ENCODE data around the gene ADGRD1.

ADGRD1 gene

DNA sequence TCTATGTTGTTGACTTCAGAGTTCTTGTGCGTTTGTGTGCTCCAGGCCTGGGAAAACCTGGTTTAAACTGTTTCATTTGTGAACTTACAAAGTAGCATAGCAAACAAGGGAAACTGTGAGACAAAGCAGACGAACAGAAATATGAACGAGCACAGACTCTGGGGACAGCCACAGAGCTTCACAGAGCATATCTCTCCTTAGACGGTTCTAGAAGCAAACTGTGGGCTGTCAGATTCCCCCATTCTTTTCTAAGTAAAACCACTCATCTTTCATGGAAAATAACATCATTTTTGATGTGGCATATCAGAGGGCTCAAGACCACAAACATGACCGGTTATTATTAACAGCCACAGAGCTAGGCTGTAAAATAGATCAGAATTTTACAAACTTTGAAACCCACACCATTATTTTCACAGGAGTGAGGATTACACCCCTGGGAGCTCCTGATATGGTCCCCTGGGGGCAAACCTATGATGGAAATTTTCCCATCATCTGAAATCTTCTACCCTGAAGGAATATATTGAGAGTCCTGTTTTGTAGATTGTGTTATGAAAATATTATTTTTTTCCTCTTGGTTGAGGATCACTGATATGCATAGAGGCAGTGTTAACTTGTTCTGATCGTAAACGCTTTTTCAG, 102.0 kb downstream of the ADGRD1 start:
- DNase-seq (ENCODE audit: extremely low read depth, low read depth): no peak
- TF ChIP-seq, protein P1, sequence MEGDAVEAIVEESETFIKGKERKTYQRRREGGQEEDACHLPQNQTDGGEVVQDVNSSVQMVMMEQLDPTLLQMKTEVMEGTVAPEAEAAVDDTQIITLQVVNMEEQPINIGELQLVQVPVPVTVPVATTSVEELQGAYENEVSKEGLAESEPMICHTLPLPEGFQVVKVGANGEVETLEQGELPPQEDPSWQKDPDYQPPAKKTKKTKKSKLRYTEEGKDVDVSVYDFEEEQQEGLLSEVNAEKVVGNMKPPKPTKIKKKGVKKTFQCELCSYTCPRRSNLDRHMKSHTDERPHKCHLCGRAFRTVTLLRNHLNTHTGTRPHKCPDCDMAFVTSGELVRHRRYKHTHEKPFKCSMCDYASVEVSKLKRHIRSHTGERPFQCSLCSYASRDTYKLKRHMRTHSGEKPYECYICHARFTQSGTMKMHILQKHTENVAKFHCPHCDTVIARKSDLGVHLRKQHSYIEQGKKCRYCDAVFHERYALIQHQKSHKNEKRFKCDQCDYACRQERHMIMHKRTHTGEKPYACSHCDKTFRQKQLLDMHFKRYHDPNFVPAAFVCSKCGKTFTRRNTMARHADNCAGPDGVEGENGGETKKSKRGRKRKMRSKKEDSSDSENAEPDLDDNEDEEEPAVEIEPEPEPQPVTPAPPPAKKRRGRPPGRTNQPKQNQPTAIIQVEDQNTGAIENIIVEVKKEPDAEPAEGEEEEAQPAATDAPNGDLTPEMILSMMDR (IDR thresholded peaks at IDR 0.05; ENCODE audit: low read depth, low read length): no peak

DNA sequence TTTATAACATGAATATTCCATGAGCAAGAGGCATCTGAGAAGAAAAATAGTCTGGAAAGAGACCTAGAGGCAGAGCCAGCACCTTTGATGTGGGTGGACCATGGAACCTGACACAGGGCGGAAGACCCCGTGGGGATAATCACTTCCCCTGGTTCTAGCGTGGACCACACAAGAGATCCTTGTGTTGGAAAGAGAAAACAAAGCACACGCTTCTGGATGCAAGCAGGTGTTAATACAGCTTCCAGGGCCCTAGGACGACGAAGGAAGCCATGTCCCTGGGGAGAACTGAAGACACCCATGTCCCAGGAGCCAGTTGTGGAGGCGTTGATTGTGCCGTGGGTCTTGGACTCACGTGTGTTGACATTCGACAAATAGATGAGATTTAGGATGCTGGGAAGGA, 102.9 kb downstream of the ADGRD1 start:
- DNase-seq (ENCODE audit: extremely low read depth, low read depth): no peak
- TF ChIP-seq, protein P1 (IDR thresholded peaks at IDR 0.05; ENCODE audit: low read depth, low read length): no peak

DNA sequence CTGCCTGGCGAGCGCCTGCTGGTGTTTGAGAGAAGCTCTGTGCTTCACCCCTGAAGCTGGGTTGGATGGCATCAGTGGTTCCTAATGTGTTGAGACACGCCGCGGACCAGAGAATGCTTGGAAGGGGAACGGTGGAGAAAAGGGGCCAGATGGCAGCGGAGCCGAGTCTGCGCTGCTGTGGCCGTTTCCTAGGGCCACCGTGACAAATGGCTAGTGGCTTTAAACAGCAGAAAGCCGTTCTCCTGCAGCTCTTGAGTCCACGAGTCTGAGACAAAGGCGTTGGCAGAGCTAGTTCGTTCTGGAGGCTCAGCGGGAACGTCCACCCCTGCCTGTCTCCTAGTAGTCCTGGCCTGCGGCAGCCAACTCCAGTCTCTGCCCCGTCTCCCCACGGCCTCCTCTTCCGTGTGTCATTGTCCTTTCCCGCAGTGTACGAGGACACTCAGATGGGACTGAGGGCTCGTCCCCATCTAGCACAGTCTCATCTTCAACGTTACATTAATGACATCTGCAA, 103.6 kb downstream of the ADGRD1 start:
- DNase-seq (ENCODE audit: extremely low read depth, low read depth): no peak
- TF ChIP-seq, protein P1 (IDR thresholded peaks at IDR 0.05; ENCODE audit: low read depth, low read length): no peak

DNA sequence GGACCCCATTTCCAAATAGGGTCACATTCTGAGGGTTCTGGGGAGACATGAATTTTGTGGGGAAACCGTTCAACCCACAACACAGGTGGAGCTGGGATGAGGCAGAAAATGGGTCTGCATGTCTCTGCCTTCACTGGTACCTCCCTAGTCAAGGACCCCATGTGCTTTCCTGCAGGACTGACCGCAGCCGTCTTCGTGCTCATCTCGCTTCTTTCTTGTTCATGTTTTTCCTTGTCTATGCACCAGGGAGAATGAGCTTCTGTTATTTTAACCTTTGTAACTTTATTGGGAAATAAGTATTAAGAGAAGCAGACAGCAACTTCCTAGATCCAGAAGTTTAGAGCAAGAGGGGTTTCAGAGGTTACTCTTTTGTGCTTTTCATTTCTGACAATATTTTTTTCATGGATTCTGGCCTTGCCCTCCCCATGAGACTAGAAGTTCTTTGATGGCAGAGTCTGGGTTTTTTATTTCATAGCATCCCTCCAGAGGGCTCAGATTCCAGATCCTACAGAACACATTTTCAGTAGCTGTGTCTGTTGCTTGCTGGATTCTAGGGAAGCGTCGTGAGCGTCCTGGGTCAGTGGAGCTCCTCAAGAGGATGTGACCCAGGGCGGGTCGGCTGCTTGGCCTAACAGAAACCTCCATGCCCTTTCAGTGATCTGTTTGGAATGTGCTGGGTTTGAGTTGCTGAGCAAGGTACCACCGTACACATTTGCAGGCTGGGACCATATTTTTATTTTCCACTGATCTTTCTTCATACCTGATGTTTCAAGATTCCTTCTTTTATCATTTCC, 104.2 kb downstream of the ADGRD1 start:
- no peak for DNase-seq (ENCODE audit: extremely low read depth, low read depth)
- TF ChIP-seq, protein P1 (IDR thresholded peaks at IDR 0.05; ENCODE audit: low read depth, low read length): no peak

DNA sequence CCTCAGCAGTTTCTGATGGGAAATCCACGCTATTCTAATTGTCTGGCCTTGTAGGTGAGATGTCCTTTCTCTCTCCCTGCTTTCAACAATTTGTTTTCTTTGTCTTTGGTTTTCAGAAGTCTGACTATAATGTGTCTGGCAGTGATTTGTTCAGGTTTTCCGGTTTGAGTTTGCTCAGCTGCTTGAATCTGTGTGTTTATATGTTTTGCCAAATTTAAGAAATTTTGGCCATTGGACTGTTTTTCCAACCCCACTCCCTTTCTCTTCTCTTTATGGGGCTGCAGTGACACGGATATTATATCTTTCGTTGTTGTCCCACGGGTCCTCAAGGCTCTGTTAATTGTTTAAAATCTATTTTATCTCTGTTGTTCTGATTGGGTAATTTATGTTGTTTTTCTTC, 105.0 kb downstream of the ADGRD1 start:
- no peak for DNase-seq (ENCODE audit: extremely low read depth, low read depth)
- TF ChIP-seq, protein P1 (IDR thresholded peaks at IDR 0.05; ENCODE audit: low read depth, low read length): no peak

DNA sequence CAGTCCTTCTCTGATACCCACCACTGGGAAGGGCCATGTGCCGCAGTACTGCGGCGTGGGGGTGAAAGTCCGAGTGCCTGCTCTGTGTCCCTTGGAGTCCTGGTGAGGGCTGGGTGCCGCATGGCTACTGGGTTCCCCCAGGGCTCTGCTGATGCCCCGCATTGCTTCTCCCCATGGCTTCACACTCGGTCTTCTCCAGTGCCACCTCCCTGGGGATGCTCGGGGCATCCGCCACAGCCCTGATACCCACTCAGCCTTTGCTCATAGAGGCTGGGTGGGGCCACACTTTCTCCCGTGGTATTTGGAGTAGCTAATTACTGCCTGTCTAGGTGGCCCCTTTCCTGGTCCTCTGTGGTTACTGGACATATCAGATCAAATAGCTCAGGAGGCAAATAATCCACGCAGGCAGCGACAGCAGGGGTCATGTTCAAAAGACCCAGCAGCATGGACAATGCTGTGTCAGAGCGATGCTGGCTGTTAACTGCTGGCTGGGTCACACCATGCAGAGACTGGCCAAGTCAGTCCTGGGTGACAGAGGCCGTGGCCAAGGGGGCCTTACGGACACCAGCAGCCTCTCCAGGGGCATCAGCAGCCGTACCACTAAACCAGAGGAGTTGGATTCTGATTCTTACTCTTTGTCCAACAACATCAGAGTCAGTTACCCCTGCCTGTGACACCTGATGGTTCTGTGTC, 106.5 kb downstream of the ADGRD1 start:
- TF ChIP-seq, protein P1 (IDR thresholded peaks at IDR 0.05; ENCODE audit: low read depth, low read length): no peak

More for the DNA sequence above, 106.5 kb downstream of the ADGRD1 start:
- DNase-seq (ENCODE audit: extremely low read depth, low read depth): no peak
